AG09309 (cell line): ENCODE results near the gene DFFB.

Experiments
- DNase-seq: peaks from one replicate; pipeline ENCODE4 v3.0.0-alpha.2; 2010; ENCODE audit warnings: low read depth
- H3K4me3 ChIP-seq: 2 replicates; pipeline ENCODE4 v1.5.1; 2011; ENCODE audit warnings: mild to moderate bottlenecking, low read depth, low read length, moderate library complexity; ENCODE audit not compliant: control insufficient read depth
- CTCF ChIP-seq: IDR thresholded peaks from 2 replicates; pipeline ENCODE4 v1.5.1; 2011; ENCODE audit warnings: mild to moderate bottlenecking, low read depth, low read length, inconsistent platforms; ENCODE audit not compliant: insufficient read depth, control insufficient read depth; ENCODE audit errors: missing control alignments

The DFFB gene

GRCh38 chr1:3886106-3886670 is 28.9 kb downstream of the DFFB start:
- DNase-seq: no peak
- no peak overlapping the region for H3K4me3 ChIP-seq
- TF ChIP-seq CTCF: no peak

- no peak for TF ChIP-seq CTCF
- no peak for DNase-seq
- no peak overlapping the region for H3K4me3 ChIP-seq
Measured at GRCh38 chr1:3886691-3887090, 29.4 kb downstream of the DFFB start.

- H3K4me3 ChIP-seq: no peak overlapping the region
- no peak for TF ChIP-seq CTCF
Measured at GRCh38 chr1:3888301-3888700, 31.0 kb downstream of the DFFB start.

GRCh38 chr1:3889936-3890335 is 32.7 kb downstream of the DFFB start:
- DNase-seq: no peak
- TF ChIP-seq CTCF: no peak

More at GRCh38 chr1:3888301-3888700, 31.0 kb downstream of the DFFB start:
- DNase-seq: no peak

GRCh38 chr1:3890389-3891328 is 33.4 kb downstream of the DFFB start:
- no peak for DNase-seq
- TF ChIP-seq CTCF: no peak
- H3K4me3 ChIP-seq: no peak overlapping the region

More at GRCh38 chr1:3889936-3890335, 32.7 kb downstream of the DFFB start:
- H3K4me3 ChIP-seq: no peak overlapping the region

GRCh38 chr1:3891329-3891865 is 34.1 kb downstream of the DFFB start:
- no peak for TF ChIP-seq CTCF
- no peak overlapping the region for H3K4me3 ChIP-seq
- no peak for DNase-seq
